Amniotic epithelial cell (primary cell): ENCODE results near the gene EFEMP1.

Experiments
- DNase-seq: peaks from one replicate; pipeline ENCODE4 v3.0.0-alpha.2; 2010; ENCODE audit warnings: low read depth

The EFEMP1 gene

GRCh38 chr2:55896633-55897032 lies 26.9 kb downstream of the EFEMP1 start:
- no peak for DNase-seq

GRCh38 chr2:55894720-55895119 lies 28.9 kb downstream of the EFEMP1 start:
- DNase-seq, result no peak

- peak; percentile 84 for DNase-seq
Measured at GRCh38 chr2:55891671-55892094, 31.9 kb downstream of the EFEMP1 start.

- DNase-seq, result peak; percentile 43
Measured at GRCh38 chr2:55888936-55889335, 34.6 kb downstream of the EFEMP1 start.

GRCh38 chr2:55887901-55888624 lies 35.5 kb downstream of the EFEMP1 start:
- DNase-seq, result peak; percentile 89

GRCh38 chr2:55887351-55887750 lies 36.2 kb downstream of the EFEMP1 start:
- no peak for DNase-seq

GRCh38 chr2:55885944-55886281 lies 37.7 kb downstream of the EFEMP1 start:
- DNase-seq, result no peak

GRCh38 chr2:55885127-55885943 lies 38.2 kb downstream of the EFEMP1 start:
- DNase-seq, result peak; percentile 98

GRCh38 chr2:55883829-55884228 lies 39.8 kb downstream of the EFEMP1 start:
- DNase-seq, result no peak

- DNase-seq, result peak; percentile 95
Measured at GRCh38 chr2:55883357-55883756, 40.2 kb downstream of the EFEMP1 start.

- DNase-seq, result no peak
Measured at GRCh38 chr2:55882954-55883353, 40.6 kb downstream of the EFEMP1 start.

- DNase-seq, result peak; percentile 48
Measured at GRCh38 chr2:55880416-55881143, 43.0 kb downstream of the EFEMP1 start.

- DNase-seq, result peak; percentile 94
Measured at GRCh38 chr2:55879976-55880375, 43.6 kb downstream of the EFEMP1 start.

- DNase-seq, result peak; percentile 48
Measured at GRCh38 chr2:55877087-55877436, 46.5 kb downstream of the EFEMP1 start.

GRCh38 chr2:55876429-55877086 lies 47.0 kb downstream of the EFEMP1 start:
- DNase-seq, result peak; percentile 38

- DNase-seq, result peak; percentile 78
Measured at GRCh38 chr2:55875434-55876135, 48.0 kb downstream of the EFEMP1 start.

GRCh38 chr2:55874338-55874737 lies 49.2 kb downstream of the EFEMP1 start:
- no peak for DNase-seq

- DNase-seq, result no peak
Measured at GRCh38 chr2:55871637-55872036, 51.9 kb downstream of the EFEMP1 start.

GRCh38 chr2:55869637-55870325 lies 53.8 kb downstream of the EFEMP1 start:
- DNase-seq, result peak; percentile 61

GRCh38 chr2:55865096-55865835 lies 58.3 kb downstream of the EFEMP1 start:
- DNase-seq, result peak; percentile 53
